ENCODE measurements around the gene FCGR3A.
"Not testable (repeated sequence)": the region's sequence is repeated elsewhere in the genome, so short reads cannot be mapped to it uniquely, and the experiment has no call there.

FCGR3A gene

DNA sequence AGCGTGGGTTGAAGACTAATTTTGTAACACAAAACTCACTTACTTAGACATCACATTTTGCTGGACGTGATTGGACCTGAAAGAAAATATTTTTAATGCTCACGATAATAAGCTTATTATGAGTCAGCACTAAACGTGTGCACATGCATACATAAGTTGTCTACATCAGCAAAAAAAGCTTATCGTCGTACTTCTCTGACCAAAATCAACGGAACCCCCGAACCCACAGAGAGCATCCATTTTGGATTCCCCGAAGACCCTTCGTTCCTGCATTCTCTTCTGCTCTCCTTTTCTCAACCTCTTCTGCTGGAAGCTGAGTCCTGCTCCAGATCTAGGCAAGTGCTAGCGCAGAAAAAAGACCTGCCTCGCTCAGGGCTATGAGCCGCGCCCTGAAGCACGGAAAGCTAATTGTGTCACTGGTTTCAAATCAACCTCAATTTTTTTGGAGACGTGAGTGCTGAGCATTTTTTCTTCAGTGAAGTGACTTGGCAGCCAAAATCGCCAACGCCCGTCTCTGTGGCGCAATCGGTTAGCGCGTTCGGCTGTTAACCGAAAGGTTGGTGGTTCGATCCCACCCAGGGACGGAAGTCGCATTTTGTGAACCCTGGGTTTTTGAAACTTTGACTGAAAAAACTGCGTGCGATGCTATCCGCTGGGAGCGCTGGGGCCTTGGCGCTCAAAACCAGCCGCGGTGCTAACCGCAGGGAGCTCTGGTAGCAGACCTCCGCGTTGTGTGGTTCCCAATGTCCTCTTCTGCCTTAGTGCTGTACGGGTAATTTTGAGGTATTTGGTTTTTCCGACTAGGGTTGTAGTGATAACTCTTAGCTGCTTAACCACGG lies 9.7 kb downstream of the FCGR3A start:
- peak overlapping the region; percentile 81 for H3K4me3 ChIP-seq (ENCODE audit: low read depth, low read length)
- TF ChIP-seq, protein P1, sequence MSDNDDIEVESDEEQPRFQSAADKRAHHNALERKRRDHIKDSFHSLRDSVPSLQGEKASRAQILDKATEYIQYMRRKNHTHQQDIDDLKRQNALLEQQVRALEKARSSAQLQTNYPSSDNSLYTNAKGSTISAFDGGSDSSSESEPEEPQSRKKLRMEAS (IDR thresholded peaks at IDR 0.05; ENCODE audit: low read depth, low read length): peak; percentile 63
- TF ChIP-seq, protein P2, sequence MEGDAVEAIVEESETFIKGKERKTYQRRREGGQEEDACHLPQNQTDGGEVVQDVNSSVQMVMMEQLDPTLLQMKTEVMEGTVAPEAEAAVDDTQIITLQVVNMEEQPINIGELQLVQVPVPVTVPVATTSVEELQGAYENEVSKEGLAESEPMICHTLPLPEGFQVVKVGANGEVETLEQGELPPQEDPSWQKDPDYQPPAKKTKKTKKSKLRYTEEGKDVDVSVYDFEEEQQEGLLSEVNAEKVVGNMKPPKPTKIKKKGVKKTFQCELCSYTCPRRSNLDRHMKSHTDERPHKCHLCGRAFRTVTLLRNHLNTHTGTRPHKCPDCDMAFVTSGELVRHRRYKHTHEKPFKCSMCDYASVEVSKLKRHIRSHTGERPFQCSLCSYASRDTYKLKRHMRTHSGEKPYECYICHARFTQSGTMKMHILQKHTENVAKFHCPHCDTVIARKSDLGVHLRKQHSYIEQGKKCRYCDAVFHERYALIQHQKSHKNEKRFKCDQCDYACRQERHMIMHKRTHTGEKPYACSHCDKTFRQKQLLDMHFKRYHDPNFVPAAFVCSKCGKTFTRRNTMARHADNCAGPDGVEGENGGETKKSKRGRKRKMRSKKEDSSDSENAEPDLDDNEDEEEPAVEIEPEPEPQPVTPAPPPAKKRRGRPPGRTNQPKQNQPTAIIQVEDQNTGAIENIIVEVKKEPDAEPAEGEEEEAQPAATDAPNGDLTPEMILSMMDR (IDR thresholded peaks at IDR 0.05; ENCODE audit: low read depth, low read length): peak; percentile 5
- DNase-seq (ENCODE audit: low read depth): peak; percentile 93

DNA sequence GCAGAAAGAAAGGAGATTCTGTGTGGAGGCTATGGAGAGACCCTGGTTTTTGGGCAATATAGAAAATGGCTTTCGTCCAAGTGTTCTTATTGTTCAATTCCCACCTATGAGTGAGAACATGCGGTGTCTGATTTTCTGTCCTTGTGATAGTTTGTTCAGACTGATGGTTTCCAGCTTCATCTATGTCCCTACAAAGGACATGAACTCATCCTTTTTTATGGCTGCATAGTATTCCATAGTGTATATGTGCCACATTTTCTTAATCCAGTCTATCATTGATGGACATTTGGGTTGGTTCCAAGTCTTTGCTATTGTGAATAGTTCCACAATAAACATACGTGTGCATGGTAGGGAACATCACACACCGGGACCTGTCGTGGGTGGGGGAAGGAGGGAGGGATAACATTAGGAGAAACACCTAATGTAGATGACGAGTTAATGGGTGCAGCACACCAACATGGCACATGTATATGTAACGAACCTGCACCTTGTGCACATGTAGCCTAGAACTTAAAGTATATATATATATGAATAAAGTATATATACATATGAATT lies 10.6 kb downstream of the FCGR3A start:
- H3K4me3 ChIP-seq (ENCODE audit: low read depth, low read length): peak overlapping the region; percentile 81
- not testable (repeated sequence) for DNase-seq (ENCODE audit: low read depth)

DNA sequence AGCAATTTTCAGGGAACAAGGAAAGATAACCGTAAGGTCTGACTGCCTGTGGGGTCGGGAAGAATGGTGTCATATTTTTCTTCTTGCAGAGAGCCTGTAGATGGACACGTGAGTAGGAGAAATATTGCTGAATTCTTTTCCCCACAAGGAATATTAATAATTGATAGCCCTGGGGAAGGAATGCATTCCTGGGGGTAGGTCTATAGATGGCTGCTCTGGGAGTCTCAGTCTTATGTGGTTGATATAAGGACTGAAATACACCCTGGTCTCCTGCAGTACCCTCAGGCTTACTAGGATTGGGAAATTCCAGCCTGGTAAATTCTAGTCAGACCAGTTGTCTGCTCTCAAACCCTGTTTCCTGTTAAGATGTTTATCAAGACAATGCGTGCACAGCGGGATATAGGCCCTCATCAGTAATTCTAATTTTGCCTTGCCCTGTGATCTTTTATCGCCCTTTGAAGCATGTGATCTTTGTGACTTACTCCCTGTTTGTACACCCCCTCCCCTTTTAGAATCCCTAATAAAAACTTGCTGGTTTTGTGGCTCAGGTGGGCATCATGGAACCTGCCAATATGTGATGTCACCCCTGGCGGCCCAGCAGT lies 12.4 kb downstream of the FCGR3A start:
- DNase-seq (ENCODE audit: low read depth); H3K4me3 ChIP-seq (ENCODE audit: low read depth, low read length): not testable (repeated sequence)

DNA sequence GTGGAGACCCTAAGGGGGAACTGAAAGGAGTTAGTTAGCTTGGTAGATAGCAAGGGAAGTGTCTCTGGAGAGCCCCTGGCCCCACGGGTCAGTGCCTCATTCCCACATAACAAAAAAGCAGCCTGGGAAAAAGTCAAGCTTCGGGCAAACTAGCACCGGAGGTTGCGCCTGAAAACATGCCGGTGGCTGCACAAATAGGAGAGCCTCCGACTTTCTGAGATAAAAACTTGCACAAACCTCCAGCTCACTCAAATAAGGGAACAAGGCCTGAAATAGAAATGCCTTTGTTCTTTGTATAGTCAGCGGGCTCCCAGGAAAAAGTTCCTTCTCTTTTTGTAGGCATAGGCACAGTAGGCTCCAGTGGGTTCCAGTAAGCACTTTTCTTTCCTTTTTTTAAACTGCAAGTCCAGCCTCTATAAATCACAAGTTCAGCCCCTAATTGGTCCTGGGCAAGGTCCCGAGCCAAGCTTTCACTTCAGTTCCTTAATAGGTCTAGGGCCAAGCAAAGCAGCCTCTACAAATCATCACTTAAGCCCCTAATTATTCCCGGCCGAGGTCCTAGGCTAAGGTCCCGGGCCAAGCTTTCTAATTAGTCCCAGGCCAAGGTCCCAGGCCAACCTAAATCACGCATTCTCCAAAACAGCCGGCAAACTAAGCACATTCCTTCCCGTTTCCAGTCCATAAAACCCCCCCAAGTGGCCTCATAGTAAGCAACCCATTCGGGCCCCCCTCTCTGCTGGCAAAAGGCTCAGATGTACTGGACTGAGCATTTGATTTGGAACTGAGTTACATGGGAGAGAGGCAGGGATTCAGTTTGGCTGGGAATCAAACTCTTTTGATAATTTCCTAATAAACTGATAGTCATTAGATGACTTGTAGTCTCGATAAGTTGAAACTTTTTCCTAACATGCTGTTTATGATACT lies 16.7 kb downstream of the FCGR3A start:
- peak; percentile 14 for DNase-seq (ENCODE audit: low read depth)
- not testable (repeated sequence) for H3K4me3 ChIP-seq (ENCODE audit: low read depth, low read length)

DNA sequence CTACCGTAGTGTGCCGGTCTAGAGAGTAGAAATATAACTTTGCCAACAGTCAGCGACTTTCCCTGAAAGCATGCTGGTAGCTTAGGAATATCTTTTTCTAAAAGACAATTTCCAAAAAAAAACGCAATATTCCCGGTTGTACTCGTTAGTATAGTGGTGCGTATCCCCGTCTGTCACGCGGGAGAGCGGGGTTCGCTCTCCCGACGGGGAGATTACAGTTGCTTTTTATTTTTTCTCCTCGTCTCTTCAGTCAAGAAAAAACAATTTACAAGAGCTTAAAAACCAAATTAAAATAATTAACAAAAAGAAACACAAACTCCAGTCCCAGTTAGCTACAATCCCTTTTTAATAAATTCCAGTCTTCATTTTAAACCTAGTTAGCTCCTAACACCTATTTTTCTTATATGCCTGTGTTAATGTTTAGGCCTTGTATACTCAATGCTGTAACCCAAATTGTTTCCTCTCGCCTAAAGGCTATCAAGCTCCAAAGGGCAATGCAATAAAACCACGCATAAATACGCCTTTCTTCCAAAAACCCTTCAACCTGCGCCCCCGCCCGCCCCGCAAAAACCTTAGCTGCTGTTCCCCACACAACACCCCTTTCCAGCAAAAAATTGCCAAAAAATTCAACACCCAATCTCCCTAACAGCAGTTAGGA lies 17.5 kb downstream of the FCGR3A start:
- DNase-seq (ENCODE audit: low read depth): no peak
- H3K4me3 ChIP-seq (ENCODE audit: low read depth, low read length): no peak overlapping the region
- TF ChIP-seq POLR2A (IDR thresholded peaks at IDR 0.05; ENCODE audit: extremely low read depth, insufficient read length) (no peak), MYC (IDR thresholded peaks at IDR 0.05; ENCODE audit: low read depth, low read length) (no peak)
- TF ChIP-seq, protein P1 (IDR thresholded peaks at IDR 0.05; ENCODE audit: low read depth, low read length): no peak
- TF ChIP-seq, protein P2 (IDR thresholded peaks at IDR 0.05; ENCODE audit: low read depth, low read length): no peak

DNA sequence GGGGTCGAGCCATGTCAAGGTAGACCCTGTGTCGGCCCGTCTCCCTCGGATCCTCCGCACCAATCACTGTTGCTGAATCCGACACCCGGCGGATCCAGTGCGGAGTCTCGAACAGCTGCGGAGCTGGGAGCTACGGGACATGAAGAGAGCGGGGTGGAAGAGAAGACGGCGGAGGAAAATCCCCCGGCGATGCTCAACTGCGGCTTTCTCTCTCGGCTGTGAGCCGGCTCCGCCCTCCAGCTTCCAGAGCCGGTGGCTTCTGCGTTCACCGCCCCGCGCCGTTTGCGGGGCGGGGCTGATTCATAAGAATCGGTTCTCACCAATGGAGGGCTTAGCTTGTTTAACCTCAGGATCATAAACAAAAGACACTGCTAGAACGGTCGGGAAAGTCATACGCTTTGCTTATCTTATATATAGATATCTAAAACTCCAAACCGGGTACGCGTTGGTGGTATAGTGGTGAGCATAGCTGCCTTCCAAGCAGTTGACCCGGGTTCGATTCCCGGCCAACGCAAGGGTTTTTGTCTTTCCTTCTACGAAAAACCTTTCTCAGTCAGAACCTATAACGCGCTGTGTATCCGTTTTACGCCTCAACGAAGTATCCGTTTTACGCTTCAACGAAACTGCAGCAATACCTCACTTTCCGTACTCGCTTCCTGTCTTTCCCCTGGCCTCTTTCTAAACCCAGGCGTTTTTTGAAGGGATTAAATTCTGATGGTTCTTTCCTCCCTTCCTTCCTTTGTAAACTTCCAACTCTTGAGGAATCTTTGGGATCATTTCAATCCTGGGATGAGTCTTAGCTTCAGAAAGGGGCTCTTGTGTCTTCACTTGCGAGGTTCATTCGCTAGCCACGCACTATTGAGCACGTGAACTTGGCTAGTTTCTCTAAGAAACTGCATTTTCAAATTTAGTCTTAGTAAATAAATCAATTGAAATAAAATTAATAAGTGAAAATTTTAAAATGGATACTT lies 18.7 kb downstream of the FCGR3A start:
- DNase-seq (ENCODE audit: low read depth): peak; percentile 93
- peak overlapping the region; percentile 73 for H3K4me3 ChIP-seq (ENCODE audit: low read depth, low read length)
- TF ChIP-seq POLR2A (IDR thresholded peaks at IDR 0.05; ENCODE audit: extremely low read depth, insufficient read length): peak; percentile 40

DNA sequence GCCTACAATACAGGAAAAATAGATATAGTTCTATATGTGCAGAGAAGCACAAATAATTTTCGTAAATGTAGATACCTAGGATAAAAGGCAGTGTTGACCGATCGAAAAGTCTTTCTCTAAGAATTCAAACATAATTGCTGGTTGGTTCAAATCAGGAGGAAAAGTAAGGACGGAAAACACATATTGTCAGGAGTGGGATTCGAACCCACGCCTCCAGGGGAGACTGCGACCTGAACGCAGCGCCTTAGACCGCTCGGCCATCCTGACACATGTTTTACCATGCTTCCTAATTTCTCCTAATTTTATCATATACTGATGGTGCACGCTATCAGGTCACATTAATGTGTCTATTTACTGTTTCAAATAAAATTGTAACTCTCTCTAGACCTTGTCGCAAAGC lies 19.5 kb downstream of the FCGR3A start:
- DNase-seq (ENCODE audit: low read depth): peak; percentile 76
- TF ChIP-seq, protein P1 (IDR thresholded peaks at IDR 0.05; ENCODE audit: low read depth, low read length): peak; percentile 63; the same call in 1 of the 2 replicates
- peak; percentile 47 for TF ChIP-seq MYC (IDR thresholded peaks at IDR 0.05; ENCODE audit: low read depth, low read length)
- H3K4me3 ChIP-seq (ENCODE audit: low read depth, low read length): peak overlapping the region; percentile 73

DNA sequence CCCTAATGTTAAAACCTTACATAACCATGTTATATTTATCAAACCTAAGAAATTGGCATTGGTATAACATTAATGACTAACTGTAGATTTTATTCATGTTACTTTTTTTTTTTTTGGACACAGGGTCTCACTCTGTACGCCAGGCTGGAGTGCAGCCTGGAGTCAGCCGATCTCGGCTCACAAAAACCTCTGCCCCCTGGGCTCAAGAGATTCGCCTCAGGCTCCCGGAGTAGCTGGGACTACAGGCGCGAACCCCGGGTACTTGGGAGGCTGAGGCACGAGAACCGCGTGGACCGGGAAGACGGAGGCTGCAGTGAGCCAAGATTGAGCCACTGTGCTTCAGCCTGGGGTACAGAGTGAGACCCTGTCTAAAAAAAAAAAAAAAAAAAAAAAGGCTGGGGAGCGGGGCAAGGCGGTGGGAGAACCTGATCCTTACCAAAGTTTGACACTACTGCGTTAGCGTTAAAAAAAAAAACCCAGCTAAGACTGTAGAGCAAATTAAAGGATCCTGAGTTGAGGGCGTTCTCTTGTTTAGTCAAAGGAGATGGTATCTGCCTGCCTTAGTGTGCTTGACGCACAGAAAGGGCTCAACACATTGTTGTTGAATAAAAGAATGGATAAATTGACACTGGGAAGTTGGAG lies 20.0 kb downstream of the FCGR3A start:
- peak; percentile 58 for DNase-seq (ENCODE audit: low read depth)
- H3K4me3 ChIP-seq (ENCODE audit: low read depth, low read length): peak overlapping the region; percentile 73

DNA sequence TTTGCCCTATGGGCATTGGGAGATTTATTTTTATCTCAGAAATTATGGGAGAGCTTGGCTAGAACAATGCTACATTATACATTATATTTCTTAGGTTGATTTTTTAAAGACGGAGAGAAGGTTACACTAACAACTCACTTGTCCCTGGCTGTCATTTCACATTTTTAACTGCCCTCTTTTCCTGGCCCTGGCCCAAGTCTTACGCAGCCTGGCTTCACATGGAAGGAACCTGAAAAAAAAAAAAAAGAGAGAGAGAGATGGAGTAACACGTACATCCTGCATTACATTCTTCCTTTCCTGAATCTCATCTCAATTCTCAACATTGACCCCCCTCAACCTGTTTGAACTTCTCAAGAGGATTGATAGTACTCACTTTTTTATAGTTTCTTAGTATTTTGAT lies 21.1 kb downstream of the FCGR3A start:
- not testable (repeated sequence) for DNase-seq (ENCODE audit: low read depth); H3K4me3 ChIP-seq (ENCODE audit: low read depth, low read length)

DNA sequence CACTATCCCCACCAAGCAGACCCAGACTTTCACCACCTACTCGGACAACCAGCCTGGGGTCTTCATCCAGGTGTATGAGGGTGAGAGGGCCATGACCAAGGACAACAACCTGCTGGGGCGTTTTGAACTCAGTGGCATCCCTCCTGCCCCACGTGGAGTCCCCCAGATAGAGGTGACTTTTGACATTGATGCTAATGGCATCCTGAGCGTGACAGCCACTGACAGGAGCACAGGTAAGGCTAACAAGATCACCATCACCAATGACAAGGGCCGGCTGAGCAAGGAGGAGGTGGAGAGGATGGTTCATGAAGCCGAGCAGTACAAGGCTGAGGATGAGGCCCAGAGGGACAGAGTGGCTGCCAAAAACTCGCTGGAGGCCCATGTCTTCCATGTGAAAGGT lies 23.7 kb downstream of the FCGR3A start:
- not testable (repeated sequence) for DNase-seq (ENCODE audit: low read depth); H3K4me3 ChIP-seq (ENCODE audit: low read depth, low read length)

DNA sequence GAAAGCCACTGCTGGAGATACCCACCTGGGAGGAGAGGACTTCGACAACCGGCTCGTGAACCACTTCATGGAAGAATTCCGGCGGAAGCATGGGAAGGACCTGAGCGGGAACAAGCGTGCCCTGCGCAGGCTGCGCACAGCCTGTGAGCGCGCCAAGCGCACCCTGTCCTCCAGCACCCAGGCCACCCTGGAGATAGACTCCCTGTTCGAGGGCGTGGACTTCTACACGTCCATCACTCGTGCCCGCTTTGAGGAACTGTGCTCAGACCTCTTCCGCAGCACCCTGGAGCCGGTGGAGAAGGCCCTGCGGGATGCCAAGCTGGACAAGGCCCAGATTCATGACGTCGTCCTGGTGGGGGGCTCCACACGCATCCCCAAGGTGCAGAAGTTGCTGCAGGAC lies 24.3 kb downstream of the FCGR3A start:
- not testable (repeated sequence) for DNase-seq (ENCODE audit: low read depth); H3K4me3 ChIP-seq (ENCODE audit: low read depth, low read length)

DNA sequence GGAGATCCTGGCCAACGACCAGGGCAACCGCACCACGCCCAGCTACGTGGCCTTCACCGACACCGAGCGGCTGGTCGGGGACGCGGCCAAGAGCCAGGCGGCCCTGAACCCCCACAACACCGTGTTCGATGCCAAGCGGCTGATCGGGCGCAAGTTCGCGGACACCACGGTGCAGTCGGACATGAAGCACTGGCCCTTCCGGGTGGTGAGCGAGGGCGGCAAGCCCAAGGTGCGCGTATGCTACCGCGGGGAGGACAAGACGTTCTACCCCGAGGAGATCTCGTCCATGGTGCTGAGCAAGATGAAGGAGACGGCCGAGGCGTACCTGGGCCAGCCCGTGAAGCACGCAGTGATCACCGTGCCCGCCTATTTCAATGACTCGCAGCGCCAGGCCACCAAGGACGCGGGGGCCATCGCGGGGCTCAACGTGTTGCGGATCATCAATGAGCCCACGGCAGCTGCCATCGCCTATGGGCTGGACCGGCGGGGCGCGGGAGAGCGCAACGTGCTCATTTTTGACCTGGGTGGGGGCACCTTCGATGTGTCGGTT lies 24.8 kb downstream of the FCGR3A start:
- DNase-seq (ENCODE audit: low read depth); H3K4me3 ChIP-seq (ENCODE audit: low read depth, low read length): not testable (repeated sequence)

Measured in NB4 (cell line).